DND-41 (cell line): ENCODE results near the gene CLMP.

Experiments
- ATAC-seq: fragments of 200-7000 bp; cut with Tn5 transposase; 3 replicates; pipeline ENCODE4 v1.9.1; 2021; ENCODE audit warnings: low read depth; ENCODE audit not compliant: insufficient read depth
- DNase-seq: peaks from one replicate; pipeline ENCODE4 v3.0.0-alpha.2; 2020
- H2AFZ ChIP-seq: 2 replicates; pipeline ENCODE4 v1.6.0; 2012; ENCODE audit warnings: low read depth, low read length
- H3K27ac ChIP-seq: 2 replicates; pipeline ENCODE4 v1.5.1; 2012; ENCODE audit warnings: low read length, inconsistent platforms
- H3K27me3 ChIP-seq: fragments of 200-600 bp; sonication (generic); 2 replicates; pipeline ENCODE4 v1.6.0; 2012; ENCODE audit warnings: low read length, mild to moderate bottlenecking, inconsistent platforms; ENCODE audit not compliant: insufficient read depth, poor library complexity
- H3K36me3 ChIP-seq: 2 replicates; pipeline ENCODE4 v1.5.1; 2012; ENCODE audit warnings: low read length, inconsistent platforms; ENCODE audit not compliant: insufficient read depth
- H3K4me1 ChIP-seq: 2 replicates; pipeline ENCODE4 v1.5.1; 2012; ENCODE audit warnings: mild to moderate bottlenecking, low read length; ENCODE audit not compliant: insufficient read depth
- H3K4me2 ChIP-seq: 2 replicates; pipeline ENCODE4 v1.6.0; 2012; ENCODE audit warnings: mild to moderate bottlenecking, moderate library complexity, low read length, inconsistent platforms; ENCODE audit not compliant: insufficient read depth
- H3K4me3 ChIP-seq, 2 experiments: fragments of 200-600 bp in 1 of 2; shearing (Covaris generic) in 1 of 2; 2 replicates each; pipeline ENCODE4 v1.5.1; 2012 to 2016; ENCODE audit warnings: inconsistent platforms in 2 of 2, low read length in 2 of 2, mild to moderate bottlenecking in 2 of 2, low read depth in 1 of 2, moderate library complexity in 1 of 2
- H3K79me2 ChIP-seq: 2 replicates; pipeline ENCODE4 v1.6.0; 2012; ENCODE audit warnings: low read length, inconsistent platforms; ENCODE audit not compliant: insufficient read depth
- H3K9ac ChIP-seq: 2 replicates; pipeline ENCODE4 v1.6.0; 2012; ENCODE audit warnings: low read depth, mild to moderate bottlenecking, inconsistent platforms, low read length, moderate library complexity
- H3K9me3 ChIP-seq: 2 replicates; pipeline ENCODE4 v1.5.1; 2012; ENCODE audit warnings: low read length, moderate library complexity, mild to moderate bottlenecking, inconsistent platforms; ENCODE audit not compliant: insufficient read depth, severe bottlenecking
- H4K20me1 ChIP-seq: 2 replicates; pipeline ENCODE4 v1.6.0; 2012; ENCODE audit warnings: low read length; ENCODE audit not compliant: insufficient read depth
- EZH2 ChIP-seq: IDR thresholded peaks from 3 replicates; pipeline ENCODE4 v1.6.1; 2012; ENCODE audit warnings: borderline replicate concordance, low read depth, mild to moderate bottlenecking, moderate library complexity, low read length, inconsistent platforms; ENCODE audit not compliant: severe bottlenecking
- TF ChIP-seq, protein P1 (sequence below): IDR thresholded peaks from 2 replicates; pipeline ENCODE4 v1.5.1; 2012; ENCODE audit warnings: borderline replicate concordance, low read length, moderate library complexity, mild to moderate bottlenecking; ENCODE audit not compliant: poor library complexity, severe bottlenecking; ENCODE audit errors: extremely low read depth

Gene CLMP

DNA sequence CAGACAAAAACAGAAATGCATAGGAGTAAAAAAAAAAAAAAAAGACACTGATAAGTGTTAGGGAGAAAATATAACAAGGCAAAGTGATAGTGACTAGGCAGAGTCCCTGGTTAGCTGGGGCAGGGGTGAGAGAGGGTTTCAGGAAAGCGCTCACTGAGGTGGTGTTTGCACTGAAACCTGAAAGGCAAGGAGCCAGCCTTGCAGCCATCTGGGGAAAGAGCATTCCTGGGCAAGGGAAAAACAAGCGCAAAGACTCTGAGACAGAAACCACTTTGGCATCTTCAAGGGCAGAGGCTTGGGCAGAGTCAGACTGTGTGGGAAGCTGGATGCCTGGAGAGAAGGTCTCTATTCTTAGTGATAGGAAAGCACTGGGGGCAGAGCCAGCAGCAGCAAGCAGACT lies 14.5 kb downstream of the CLMP start:
- Histone ChIP-seq H3K36me3 (no peaks in the 10 kb centered on the region), H3K79me2 (no peaks in the 10 kb centered on the region), H4K20me1 (no peaks in the 10 kb centered on the region), H3K9me3 (no peaks in the 10 kb centered on the region), H3K4me1 (no peaks in the 10 kb centered on the region), H3K4me2 (no peak overlapping the region), H3K27ac (no peak overlapping the region), H3K9ac (no peak overlapping the region), H3K4me3 (no peak overlapping the region), H3K27me3 (peaks cover 5% of the 10 kb centered on the region), H2AFZ (no peak overlapping the region)
- DNase-seq = no peak
- no peak for ATAC-seq
- TF ChIP-seq, protein P1, sequence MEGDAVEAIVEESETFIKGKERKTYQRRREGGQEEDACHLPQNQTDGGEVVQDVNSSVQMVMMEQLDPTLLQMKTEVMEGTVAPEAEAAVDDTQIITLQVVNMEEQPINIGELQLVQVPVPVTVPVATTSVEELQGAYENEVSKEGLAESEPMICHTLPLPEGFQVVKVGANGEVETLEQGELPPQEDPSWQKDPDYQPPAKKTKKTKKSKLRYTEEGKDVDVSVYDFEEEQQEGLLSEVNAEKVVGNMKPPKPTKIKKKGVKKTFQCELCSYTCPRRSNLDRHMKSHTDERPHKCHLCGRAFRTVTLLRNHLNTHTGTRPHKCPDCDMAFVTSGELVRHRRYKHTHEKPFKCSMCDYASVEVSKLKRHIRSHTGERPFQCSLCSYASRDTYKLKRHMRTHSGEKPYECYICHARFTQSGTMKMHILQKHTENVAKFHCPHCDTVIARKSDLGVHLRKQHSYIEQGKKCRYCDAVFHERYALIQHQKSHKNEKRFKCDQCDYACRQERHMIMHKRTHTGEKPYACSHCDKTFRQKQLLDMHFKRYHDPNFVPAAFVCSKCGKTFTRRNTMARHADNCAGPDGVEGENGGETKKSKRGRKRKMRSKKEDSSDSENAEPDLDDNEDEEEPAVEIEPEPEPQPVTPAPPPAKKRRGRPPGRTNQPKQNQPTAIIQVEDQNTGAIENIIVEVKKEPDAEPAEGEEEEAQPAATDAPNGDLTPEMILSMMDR = no peak

DNA sequence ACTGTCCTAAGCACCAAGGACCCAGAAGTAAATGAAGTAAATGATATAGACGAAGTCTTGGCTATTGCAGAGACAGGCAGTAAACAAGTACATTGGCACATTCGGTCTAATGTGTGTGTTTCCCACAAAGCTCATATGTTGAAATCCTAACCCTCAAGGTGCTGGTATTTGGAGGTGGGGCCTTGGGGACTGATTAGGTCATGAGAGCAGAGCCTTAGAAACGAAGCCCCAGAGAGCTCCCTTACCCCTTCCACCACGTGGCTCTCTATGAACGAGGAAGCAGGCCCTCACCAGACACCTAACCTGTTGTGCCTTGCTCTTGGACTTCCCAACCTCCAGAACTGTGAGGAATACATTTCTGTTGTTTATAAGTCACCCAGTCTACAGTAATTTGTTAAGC lies 14.9 kb downstream of the CLMP start:
- no peak overlapping the region for H2AFZ ChIP-seq
- H4K20me1 ChIP-seq = no peaks in the 10 kb centered on the region
- no peak overlapping the region for H3K4me2 ChIP-seq
- peaks cover 5% of the 10 kb centered on the region for H3K27me3 ChIP-seq
- H3K4me3 ChIP-seq = no peak overlapping the region
- ATAC-seq (no peak), DNase-seq (no peak)
- no peaks in the 10 kb centered on the region for H3K36me3 ChIP-seq
- no peaks in the 10 kb centered on the region for H3K9me3 ChIP-seq
- no peaks in the 10 kb centered on the region for H3K4me1 ChIP-seq
- TF ChIP-seq EZH2 = no peak
- TF ChIP-seq, protein P1 = no peak
- H3K9ac ChIP-seq = no peak overlapping the region
- H3K27ac ChIP-seq = no peak overlapping the region
- H3K79me2 ChIP-seq = no peaks in the 10 kb centered on the region

DNA sequence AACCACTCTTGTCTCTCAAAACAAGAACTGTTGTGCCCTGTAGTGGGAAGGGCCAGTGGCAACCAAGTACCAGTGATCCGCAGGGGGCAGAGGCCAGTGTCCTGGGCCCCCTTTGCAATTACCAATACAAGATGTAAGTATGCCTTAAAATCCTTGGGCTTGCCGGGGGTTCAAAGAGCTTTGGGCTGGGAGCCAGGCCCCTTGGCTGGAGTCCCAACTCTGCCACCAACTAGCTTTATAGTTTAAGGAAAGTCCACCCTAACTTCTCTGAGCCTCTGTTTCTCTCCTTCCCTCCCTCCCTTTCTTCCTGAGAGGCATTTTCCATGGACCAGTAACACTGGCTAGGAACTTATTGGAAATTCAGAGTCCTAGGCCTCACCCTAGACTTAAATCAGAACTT lies 15.5 kb downstream of the CLMP start:
- Histone ChIP-seq H3K27ac (no peak overlapping the region), H4K20me1 (no peaks in the 10 kb centered on the region), H3K9ac (no peak overlapping the region), H3K4me1 (no peaks in the 10 kb centered on the region), H3K4me2 (no peak overlapping the region), H3K79me2 (no peaks in the 10 kb centered on the region), H3K9me3 (no peaks in the 10 kb centered on the region), H3K4me3 (no peak overlapping the region), H3K36me3 (no peaks in the 10 kb centered on the region), H3K27me3 (peaks cover 7% of the 10 kb centered on the region), H2AFZ (no peak overlapping the region)
- TF ChIP-seq, protein P1 = no peak
- TF ChIP-seq EZH2 = no peak
- ATAC-seq = no peak
- DNase-seq = no peak

DNA sequence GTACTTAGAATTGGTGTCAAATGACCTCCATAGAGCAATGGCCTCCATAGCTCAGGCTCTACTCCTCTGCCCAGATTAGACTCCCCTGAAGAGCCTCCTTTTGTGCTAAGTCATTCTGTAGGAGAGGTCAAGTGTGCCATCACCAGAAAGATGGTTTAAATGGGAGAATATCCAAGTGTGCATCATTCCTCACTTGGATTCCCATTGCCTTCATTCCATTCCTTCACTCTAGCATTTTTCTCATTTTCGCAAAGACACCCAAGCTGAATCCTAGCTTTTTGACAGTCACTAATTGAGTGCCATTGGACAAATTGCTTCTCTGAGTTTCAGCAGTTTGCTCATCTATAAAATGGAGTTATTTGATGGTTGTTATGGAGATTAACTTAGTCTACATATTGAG lies 16.9 kb downstream of the CLMP start:
- no peak overlapping the region for H3K4me3 ChIP-seq
- H3K9ac ChIP-seq = no peak overlapping the region
- peaks cover 5% of the 10 kb centered on the region for H3K27me3 ChIP-seq
- H3K27ac ChIP-seq = no peak overlapping the region
- H3K4me2 ChIP-seq = no peak overlapping the region
- no peaks in the 10 kb centered on the region for H3K4me1 ChIP-seq
- no peak for TF ChIP-seq EZH2
- TF ChIP-seq, protein P1 = no peak
- DNase-seq = no peak
- no peak for ATAC-seq
- no peaks in the 10 kb centered on the region for H4K20me1 ChIP-seq
- H3K36me3 ChIP-seq = no peaks in the 10 kb centered on the region
- H2AFZ ChIP-seq = no peak overlapping the region
- H3K79me2 ChIP-seq = no peaks in the 10 kb centered on the region
- H3K9me3 ChIP-seq = no peaks in the 10 kb centered on the region
